Measurements from ENCODE around the gene SPC24. TPM values are rescaled to one million over a fixed set of nuclear protein-coding genes. Genes with fewer than 3 reads are reported as not detected.

Gene SPC24
- polyA plus RNA-seq, 1 of the 3 experiments (the other 2 are of a cell fraction) = 18.9 TPM

GRCh38 chr19:11182994-11183393, 27.4 kb upstream of the SPC24 start:
- Histone ChIP-seq H3K36me3 (replicated peaks in 1 of 2; ENCODE audit: control insufficient read depth in 1 of 2, insufficient read depth in 2 of 2, low read length in 1 of 2) (peaks cover 8 to 74% of the 10 kb centered on the region in 2 experiments), H3K9me2 (no peaks in the 10 kb centered on the region), H3F3A (replicated peaks; ENCODE audit: insufficient read depth) (peaks cover 7% of the 10 kb centered on the region), H3K9ac (no peak overlapping the region), H3K27ac (ENCODE audit: low read depth in 2 of 2, low read length in 1 of 2) (no peak overlapping the region), H3K4me1 (ENCODE audit: control insufficient read depth in 1 of 2, insufficient read depth in 2 of 2, low read depth in 1 of 2, low read length in 1 of 2) (no peaks in the 10 kb centered on the region), H3K79me2 (ENCODE audit: insufficient read depth) (peaks cover 68% of the 10 kb centered on the region), H3K4me2 (no peak overlapping the region), H2AFZ (ENCODE audit: low read depth) (no peak overlapping the region), H3K27me3 (ENCODE audit: insufficient read depth) (no peaks in the 10 kb centered on the region), H3K9me3 (no peaks in the 10 kb centered on the region), H3K4me3 (ENCODE audit: low read depth in 2 of 2, low read length in 1 of 2) (no peak overlapping the region), H4K20me1 (ENCODE audit: insufficient read depth) (peaks cover 6% of the 10 kb centered on the region; the same call in 1 of the 2 replicates)
- TF ChIP-seq POLR2AphosphoS5 (IDR thresholded peaks at IDR 0.05; ENCODE audit: low read depth, low read length) (no peak), RCOR1 (IDR thresholded peaks at IDR 0.05; ENCODE audit: low read length) (no peak), SIN3A (IDR thresholded peaks at IDR 0.05; ENCODE audit: borderline replicate concordance, low read depth, low read length) (no peak), RXRA (IDR thresholded peaks at IDR 0.05; ENCODE audit: borderline replicate concordance, low read depth) (no peak), MXI1 (IDR thresholded peaks at IDR 0.05; ENCODE audit: low read depth, low read length) (no peak), EZH2phosphoT487 (IDR thresholded peaks at IDR 0.05; ENCODE audit: borderline replicate concordance, low read depth) (no peak), ELF1 (IDR thresholded peaks at IDR 0.05) (no peak), PBX3 (IDR thresholded peaks at IDR 0.05) (no peak), ZBTB33 (IDR thresholded peaks at IDR 0.05; ENCODE audit: borderline replicate concordance, low read depth) (no peak), NRF1 (IDR thresholded peaks at IDR 0.05; ENCODE audit: low read depth, low read length) (no peak), RAD21 (IDR thresholded peaks at IDR 0.05; ENCODE audit: low read length) (no peak), IRF3 (IDR thresholded peaks at IDR 0.05; ENCODE audit: low read depth, low read length) (no peak), MAX (IDR thresholded peaks at IDR 0.05; ENCODE audit: low read depth) (no peak)
- POLR2A ChIA-PET = no interaction called here
- no peak for DNase-seq
- 100% methylated on average over 1 of the region's 1 CpG for WGBS (ENCODE audit: low lambda C conversion rate)
- CTCF ChIA-PET = interaction anchor here (1.1 kb wide), 1 partner anchor 14 kb away, joined by 3 read pairs; no protein-coding TSS in a partner anchor

- Histone ChIP-seq H3K9ac (no peak overlapping the region), H3K4me3 (ENCODE audit: low read depth in 2 of 2, low read length in 1 of 2) (no peak overlapping the region), H3K27ac (ENCODE audit: low read depth in 2 of 2, low read length in 1 of 2) (no peak overlapping the region), H3K9me3 (no peaks in the 10 kb centered on the region), H3K4me2 (no peak overlapping the region), H3K27me3 (ENCODE audit: insufficient read depth) (no peaks in the 10 kb centered on the region), H3K79me2 (ENCODE audit: insufficient read depth) (peaks cover 57% of the 10 kb centered on the region), H3F3A (replicated peaks; ENCODE audit: insufficient read depth) (peaks cover 7% of the 10 kb centered on the region), H3K4me1 (ENCODE audit: control insufficient read depth in 1 of 2, insufficient read depth in 2 of 2, low read depth in 1 of 2, low read length in 1 of 2) (no peaks in the 10 kb centered on the region), H3K36me3 (replicated peaks in 1 of 2; ENCODE audit: control insufficient read depth in 1 of 2, insufficient read depth in 2 of 2, low read length in 1 of 2) (peaks cover 7 to 75% of the 10 kb centered on the region in 2 experiments), H2AFZ (ENCODE audit: low read depth) (no peak overlapping the region), H4K20me1 (ENCODE audit: insufficient read depth) (peaks cover 4% of the 10 kb centered on the region; the same call in 1 of the 2 replicates), H3K9me2 (no peaks in the 10 kb centered on the region)
- ChIA-PET POLR2A (no interaction called here), CTCF (no interaction called here)
- WGBS (ENCODE audit: low lambda C conversion rate) = 94% methylated on average over 4 of the region's 4 CpGs
- no peak for DNase-seq
- TF ChIP-seq CTCF (IDR thresholded peaks at IDR 0.05) = no peak
- TF ChIP-seq YY1 (IDR thresholded peaks at IDR 0.05; ENCODE audit: low read depth) = no peak
- no peak for TF ChIP-seq JUND (IDR thresholded peaks at IDR 0.05)
- TF ChIP-seq GATA2 (CRISPR knock-in tag; IDR thresholded peaks at IDR 0.05) = no peak
- TF ChIP-seq RXRA (IDR thresholded peaks at IDR 0.05; ENCODE audit: borderline replicate concordance, low read depth) = no peak
- no peak for TF ChIP-seq NRF1 (IDR thresholded peaks at IDR 0.05; ENCODE audit: low read depth, low read length)
- TF ChIP-seq CHD2 (IDR thresholded peaks at IDR 0.05; ENCODE audit: low read length, partially characterized antibody) = no peak
- no peak for TF ChIP-seq TEAD4 (IDR thresholded peaks at IDR 0.05; ENCODE audit: borderline replicate concordance, insufficient read depth)
- TF ChIP-seq RFX5 (IDR thresholded peaks at IDR 0.05; ENCODE audit: low read length) = no peak
- TF ChIP-seq NFIC (IDR thresholded peaks at IDR 0.05; ENCODE audit: borderline replicate concordance) = no peak
- TF ChIP-seq TCF12 (IDR thresholded peaks at IDR 0.05) = no peak
- TF ChIP-seq IRF3 (IDR thresholded peaks at IDR 0.05; ENCODE audit: low read depth, low read length) = no peak
Observed at GRCh38 chr19:11181488-11181887, 25.9 kb upstream of the SPC24 start.
